GM19023 (cell line): ENCODE data around the gene KLC3.
"Not testable (repeated sequence)": the region's sequence is repeated elsewhere in the genome, so short reads cannot be mapped to it uniquely, and the experiment has no call there.

ENCODE experiments used
- ATAC-seq: cut with Tn5 transposase; IDR thresholded peaks from one replicate; pipeline ENCODE4 v1.9.1; 2021; ENCODE audit warnings: mild to moderate bottlenecking, moderate library complexity; ENCODE audit not compliant: unreplicated experiment

KLC3 gene

DNA sequence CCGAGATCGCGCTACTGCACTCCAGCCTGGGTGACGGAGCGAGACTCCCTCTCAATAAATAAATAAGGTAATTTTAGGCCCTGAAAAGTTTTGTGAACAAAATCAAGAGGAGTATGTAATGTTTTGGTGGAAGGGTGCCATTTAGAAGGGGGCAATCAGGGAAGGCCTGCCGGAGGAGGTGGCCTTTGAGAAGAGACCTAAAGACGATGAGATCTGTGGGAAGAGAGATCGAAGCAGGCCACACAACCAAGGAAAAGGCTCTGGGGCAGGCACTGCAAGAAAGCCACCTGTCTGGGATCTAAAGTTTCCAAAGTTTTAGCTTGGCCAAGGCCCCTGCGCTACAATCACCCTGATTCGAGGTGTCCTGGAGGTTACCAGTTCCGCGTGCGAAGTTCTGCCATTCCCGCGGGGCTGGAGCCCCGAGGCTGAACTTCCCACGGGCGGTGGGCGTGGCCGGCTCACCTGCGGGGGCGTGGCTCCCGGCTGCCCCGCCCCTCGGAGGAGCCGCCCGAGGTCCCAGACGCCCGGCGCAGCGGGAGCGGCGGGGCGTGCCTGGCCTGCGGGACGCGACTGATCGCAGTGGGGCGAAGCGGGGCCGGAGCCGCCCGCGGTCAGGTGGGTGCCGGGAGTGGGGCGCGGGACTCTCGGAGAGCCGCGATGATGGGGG, at the start of gene KLC3:
Gene KLC3, plus strand, starts transcription at position 519 of the 667 bp plus-strand sequence. CDS start 4,792 bp downstream, outside the sequence.
- no peak for ATAC-seq

DNA sequence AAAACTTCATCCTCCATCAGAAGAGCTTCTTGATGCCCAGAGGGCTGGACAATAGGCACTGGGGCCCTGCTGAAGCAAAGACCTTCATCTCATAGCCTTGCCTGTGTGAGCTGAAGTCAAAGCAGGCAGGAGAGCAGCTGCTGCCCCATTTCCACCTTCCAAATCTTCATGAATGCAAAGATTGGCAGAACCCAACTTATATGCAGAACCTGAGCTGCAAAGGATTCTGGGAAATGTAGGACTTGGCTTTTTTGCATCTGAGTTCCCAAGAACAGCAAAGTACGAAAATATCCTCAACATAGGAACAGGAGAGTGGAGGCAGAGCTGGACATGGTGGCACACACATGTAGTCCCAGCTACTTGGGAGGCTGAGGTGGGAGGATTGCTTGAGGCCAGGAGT, 48.7 kb upstream of the KLC3 start:
- no peak for ATAC-seq

GRCh38 chr19:45293682-45294081, 46.9 kb upstream of the KLC3 start:
- ATAC-seq, result no peak

- ATAC-seq, result no peak
These were observed 46.1 kb upstream of the KLC3 start for GRCh38 chr19:45294291-45295029.

DNA sequence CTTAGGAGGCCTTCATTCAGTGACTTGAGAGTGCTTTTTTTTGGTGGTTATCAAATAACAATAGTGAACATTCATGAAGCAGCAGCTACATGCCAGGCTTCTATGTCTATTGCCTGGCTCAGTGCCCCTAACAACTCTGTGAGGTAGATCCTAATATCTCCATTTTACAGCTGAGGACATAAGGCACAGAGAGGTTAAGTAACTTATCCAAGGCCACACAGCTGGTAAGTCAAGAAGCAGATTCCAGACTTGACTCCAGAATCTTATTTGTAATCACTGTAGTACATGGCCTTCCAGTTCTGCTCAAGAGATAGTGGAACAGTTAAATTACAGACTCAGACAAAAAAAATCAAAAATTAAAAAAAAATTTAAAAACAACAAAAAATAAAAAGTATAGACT, 44.7 kb upstream of the KLC3 start:
- no peak for ATAC-seq

DNA sequence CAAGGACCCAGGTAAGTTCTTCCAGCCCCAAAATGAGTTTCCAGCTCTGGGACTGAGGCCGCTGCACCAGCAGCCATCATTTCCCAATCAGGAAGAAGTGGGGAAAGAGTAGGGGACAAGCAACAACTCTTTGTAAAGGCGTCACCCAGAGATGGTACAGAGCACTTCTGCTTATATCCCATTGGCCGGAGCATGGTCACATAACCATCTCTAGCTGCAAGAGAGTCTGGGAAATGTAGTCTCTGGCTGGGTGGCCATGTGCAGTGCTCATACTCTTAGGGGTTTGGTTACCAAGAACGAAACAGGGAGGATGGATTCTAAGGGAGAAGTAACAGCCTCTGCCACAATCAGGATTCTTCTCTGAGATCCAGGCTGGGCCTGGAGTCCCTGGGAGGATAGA, 44.2 kb upstream of the KLC3 start:
- ATAC-seq, result no peak

- ATAC-seq, result no peak
These were observed 42.9 kb upstream of the KLC3 start for GRCh38 chr19:45297674-45298073.

DNA sequence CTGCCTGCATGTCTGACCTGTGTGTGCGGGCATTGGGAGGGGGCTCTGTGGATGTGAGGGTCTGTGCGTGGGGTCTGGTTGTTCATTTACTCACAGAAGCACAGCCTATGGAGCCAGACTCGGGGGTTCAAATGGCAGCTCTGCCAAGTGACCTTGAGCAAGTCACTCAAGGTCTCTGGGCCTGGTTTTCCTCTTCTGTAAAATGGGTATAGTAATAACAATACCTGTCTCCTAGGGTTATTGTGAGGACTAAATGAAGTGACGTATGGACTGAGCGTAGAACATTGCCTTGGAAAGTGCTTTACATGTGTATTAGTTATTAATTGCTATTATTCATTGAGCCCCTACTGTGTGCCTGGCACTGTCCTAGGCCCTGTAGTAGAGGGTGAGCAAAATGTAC, 42.3 kb upstream of the KLC3 start:
- no peak for ATAC-seq

- ATAC-seq, result no peak
These were observed 40.8 kb upstream of the KLC3 start for GRCh38 chr19:45299719-45300118.

DNA sequence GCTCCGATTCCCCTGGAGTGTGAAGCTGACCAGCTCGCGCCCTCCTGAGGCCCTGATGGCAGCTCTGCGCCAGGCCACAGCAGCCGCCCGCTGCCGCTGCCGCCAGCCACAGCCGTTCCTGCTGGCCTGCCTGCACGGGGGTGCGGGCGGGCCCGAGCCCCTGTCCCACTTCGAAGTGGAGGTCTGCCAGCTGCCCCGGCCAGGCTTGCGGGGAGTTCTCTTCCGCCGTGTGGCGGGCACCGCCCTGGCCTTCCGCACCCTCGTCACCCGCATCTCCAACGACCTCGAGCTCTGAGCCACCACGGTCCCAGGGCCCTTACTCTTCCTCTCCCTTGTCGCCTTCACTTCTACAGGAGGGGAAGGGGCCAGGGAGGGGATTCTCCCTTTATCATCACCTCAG, 38.1 kb upstream of the KLC3 start:
- no peak for ATAC-seq

DNA sequence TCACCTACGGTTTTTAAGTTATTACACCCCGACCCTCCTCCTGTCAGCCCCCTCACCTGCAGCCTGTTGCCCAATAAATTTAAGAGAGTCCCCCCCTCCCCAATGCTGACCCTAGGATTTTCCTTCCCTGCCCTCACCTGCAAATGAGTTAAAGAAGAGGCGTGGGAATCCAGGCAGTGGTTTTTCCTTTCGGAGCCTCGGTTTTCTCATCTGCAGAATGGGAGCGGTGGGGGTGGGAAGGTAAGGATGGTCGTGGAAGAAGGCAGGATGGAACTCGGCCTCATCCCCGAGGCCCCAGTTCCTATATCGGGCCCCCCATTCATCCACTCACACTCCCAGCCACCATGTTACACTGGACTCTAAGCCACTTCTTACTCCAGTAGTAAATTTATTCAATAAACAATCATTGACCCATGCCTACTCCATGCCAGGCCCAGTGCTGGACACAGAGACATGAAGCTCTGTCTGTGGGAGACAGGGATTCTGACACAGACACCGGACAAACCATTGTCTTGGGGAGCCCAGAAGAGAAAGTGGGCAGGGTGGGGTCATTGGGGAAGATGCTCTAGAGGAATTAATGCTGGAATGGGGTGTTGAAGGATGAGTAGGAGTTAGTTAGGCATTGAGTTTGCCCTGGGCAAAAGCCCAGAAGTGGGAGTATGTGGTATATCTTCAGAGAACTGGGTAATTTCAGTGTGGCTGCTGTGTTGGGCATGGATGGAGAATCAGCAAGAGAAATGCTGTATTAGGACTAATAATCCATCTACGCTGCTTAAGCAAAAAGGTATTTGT, 37.1 kb upstream of the KLC3 start:
- ATAC-seq, result no peak

- no peak for ATAC-seq
These were observed 36.2 kb upstream of the KLC3 start for GRCh38 chr19:45304141-45304926.

DNA sequence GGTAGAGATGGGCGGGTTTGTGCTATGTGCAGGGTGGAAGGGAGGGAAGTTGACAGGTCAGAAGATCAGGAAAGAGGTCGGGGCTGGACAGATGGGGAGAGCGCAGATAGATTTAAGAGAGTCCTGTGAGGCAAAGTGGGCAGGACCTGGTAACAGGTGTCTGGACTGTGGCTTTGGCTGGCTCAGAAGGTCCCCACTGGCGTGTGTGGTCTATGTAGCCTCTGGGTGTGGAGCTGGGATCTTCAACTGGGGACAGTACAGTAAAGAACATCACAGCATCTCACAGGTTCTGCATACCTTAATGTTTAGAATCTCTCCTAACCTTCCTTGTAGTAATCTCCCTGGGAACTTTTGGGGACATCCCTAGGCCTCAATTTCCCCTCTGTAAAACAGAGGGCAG, 35.5 kb upstream of the KLC3 start:
- no peak for ATAC-seq

DNA sequence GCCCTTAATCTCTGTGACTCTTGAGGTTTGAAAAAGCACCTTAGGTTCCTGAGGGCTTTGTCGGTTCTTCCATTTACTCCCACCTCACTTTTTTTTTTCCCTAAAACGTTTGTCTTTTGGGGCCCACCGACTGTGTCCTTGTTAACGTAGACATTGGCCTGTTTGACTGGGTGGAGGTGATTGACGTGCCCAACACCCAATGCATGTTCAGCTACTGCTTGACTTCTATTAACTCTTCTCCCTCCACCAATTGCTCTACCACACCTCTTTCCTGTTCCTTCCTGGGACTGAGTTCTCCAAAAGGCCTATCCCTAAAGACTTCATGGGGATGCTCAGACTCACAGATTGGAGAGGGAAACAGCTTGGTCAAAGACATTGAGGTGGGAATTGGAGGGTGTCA, 35.1 kb upstream of the KLC3 start:
- no peak for ATAC-seq

GRCh38 chr19:45306040-45306439, 34.5 kb upstream of the KLC3 start:
- ATAC-seq, result no peak

GRCh38 chr19:45306518-45307027, 34.0 kb upstream of the KLC3 start:
- ATAC-seq, result no peak

GRCh38 chr19:45307361-45307760, 33.2 kb upstream of the KLC3 start:
- ATAC-seq, result no peak

DNA sequence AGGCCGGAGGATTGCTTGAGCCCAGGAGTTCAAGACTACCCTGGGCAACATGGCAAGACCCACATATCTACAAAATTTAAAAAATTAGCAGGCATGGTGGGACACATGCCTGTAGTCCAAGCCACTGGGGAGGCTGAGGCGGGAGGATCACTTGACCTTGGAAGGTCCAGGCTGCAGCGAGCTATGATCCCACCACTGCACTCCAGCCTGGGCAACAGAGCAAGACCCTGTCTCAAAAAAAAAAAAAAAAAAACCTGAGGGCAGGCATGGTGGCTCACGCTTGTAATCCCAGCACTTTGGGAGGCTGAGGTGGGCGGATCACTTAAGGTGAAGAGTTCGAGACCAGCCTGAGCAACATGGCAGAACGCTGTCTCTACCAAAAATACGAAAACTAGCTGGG, 31.2 kb upstream of the KLC3 start:
- not testable (repeated sequence) for ATAC-seq

DNA sequence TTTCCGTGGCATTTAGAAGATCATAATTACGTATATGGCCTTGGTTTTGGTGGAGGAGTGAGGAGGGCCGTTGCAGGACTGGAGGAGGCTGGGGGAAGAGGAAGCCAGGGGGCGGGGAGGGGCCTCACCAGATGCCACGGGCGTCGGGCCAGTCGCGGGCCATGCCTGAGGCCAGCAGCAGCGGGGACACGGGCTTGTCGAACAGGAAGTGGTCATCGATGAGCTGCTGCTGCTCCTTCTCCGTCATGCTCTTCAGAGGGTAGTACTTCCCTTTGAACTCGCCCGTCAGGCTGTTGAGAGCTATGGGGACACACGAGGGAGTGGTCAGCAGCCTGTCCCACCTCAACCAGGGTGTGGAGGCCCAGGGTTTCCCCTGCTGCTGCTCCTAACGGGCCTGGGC, 28.9 kb upstream of the KLC3 start:
- no peak for ATAC-seq

GRCh38 chr19:45312285-45312684, 28.3 kb upstream of the KLC3 start:
- not testable (repeated sequence) for ATAC-seq

- no peak for ATAC-seq
These were observed 25.8 kb upstream of the KLC3 start for GRCh38 chr19:45314708-45315245.
